ENCODE measurements around the gene SIGLEC12.

GRCh38 chr19:51466723-51467122 is 34.9 kb downstream of the SIGLEC12 start:
- TF ChIP-seq CTCF (IDR thresholded peaks at IDR 0.05) (no peak), EP300 (IDR thresholded peaks at IDR 0.05) (no peak)
